GM21515 (cell line): ENCODE measurements around the gene CASZ1.

Source experiments
- ATAC-seq: cut with Tn5 transposase; IDR thresholded peaks from one replicate; pipeline ENCODE4 v1.9.1; 2021; ENCODE audit not compliant: unreplicated experiment

Gene CASZ1, protein sequence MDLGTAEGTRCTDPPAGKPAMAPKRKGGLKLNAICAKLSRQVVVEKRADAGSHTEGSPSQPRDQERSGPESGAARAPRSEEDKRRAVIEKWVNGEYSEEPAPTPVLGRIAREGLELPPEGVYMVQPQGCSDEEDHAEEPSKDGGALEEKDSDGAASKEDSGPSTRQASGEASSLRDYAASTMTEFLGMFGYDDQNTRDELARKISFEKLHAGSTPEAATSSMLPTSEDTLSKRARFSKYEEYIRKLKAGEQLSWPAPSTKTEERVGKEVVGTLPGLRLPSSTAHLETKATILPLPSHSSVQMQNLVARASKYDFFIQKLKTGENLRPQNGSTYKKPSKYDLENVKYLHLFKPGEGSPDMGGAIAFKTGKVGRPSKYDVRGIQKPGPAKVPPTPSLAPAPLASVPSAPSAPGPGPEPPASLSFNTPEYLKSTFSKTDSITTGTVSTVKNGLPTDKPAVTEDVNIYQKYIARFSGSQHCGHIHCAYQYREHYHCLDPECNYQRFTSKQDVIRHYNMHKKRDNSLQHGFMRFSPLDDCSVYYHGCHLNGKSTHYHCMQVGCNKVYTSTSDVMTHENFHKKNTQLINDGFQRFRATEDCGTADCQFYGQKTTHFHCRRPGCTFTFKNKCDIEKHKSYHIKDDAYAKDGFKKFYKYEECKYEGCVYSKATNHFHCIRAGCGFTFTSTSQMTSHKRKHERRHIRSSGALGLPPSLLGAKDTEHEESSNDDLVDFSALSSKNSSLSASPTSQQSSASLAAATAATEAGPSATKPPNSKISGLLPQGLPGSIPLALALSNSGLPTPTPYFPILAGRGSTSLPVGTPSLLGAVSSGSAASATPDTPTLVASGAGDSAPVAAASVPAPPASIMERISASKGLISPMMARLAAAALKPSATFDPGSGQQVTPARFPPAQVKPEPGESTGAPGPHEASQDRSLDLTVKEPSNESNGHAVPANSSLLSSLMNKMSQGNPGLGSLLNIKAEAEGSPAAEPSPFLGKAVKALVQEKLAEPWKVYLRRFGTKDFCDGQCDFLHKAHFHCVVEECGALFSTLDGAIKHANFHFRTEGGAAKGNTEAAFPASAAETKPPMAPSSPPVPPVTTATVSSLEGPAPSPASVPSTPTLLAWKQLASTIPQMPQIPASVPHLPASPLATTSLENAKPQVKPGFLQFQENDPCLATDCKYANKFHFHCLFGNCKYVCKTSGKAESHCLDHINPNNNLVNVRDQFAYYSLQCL (N-terminal part only)

DNA sequence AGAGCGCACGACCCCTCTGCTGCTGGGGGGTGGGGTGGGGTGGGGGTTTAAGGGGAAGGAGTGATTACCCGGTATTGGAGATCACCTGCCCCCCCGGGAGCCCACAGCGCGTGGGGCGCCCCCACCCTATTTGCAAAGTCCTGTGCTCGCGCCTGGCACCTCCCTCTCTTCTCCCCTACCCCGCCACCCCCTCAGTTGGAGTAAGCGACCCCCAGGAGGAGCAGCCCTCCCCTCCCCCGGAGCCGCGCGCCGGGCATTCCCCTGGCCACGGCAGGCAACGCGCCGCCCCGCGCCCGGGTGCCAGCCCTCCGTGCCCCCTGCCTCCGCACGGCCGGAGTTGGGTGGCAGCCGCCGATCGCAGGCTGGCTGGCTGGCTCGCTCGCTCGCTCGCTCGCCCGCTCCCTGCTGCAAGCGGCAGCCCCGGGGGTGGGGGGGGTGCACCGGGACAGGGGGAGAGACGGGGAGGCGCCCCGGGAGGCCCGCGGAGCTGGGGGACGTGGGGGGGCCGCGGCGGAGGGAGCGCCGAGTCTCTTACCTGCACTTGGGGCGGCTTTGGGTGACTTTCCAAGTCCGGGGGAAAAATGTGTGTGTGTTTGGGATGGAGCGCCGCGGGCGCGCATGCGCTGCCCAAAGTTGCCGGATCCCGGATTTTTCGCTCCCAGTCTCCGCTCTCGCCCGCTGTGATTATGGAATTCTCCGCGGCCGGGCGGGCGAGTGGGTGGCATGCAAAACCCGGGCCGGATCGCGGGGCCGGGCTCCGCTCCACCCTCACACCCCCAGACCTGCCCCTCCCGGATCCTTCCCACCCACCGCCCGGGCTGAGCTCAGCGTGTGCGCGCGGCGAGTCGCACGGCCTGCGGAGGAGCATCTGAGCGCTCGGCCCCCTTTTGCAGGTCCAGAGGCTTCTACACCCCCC lies at the start of gene CASZ1:
Gene CASZ1 (minus strand): TSS at position 618 of the 916 bp plus-strand sequence. CDS start 102,757 bp downstream, outside the sequence.
- ATAC-seq = no peak

DNA sequence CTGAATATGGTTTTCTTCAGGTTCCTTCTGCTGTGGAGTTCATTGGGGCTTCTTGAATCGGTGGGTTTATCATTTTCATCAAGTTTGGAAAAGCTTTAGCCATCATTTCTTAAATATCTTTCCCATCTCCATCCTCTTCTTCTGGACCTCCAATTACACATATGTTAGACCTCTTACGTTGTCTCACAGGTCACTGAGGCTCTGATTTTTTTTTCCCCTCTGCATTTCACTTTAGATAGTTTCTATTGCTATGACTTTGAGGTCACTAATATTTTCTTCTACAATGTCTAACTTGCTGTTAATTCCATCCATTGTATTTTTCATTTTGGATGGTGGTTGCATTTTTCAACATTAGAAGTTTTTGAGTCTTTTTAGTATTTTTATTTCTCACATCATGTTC lies 47.3 kb upstream of the CASZ1 start:
- ATAC-seq = no peak

DNA sequence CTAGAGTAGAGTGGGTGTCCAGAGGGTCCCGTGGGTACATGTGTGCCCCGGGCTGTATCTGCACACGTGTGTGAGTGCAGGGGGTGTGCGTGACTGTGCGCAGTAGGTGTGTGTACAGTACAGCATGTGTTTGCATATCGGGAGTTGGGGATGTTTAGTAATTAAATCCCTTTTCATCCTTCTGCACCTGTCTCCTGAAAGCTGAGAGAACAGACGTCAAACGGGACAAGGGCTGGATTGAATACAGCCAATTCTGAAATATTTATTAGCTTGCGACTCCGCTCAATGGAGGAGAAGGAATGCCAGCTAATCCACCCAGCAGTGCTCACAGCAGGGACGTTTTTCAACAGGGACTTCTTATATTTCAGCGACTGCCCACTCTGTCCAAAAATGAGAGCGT lies 44.7 kb upstream of the CASZ1 start:
- no peak for ATAC-seq

DNA sequence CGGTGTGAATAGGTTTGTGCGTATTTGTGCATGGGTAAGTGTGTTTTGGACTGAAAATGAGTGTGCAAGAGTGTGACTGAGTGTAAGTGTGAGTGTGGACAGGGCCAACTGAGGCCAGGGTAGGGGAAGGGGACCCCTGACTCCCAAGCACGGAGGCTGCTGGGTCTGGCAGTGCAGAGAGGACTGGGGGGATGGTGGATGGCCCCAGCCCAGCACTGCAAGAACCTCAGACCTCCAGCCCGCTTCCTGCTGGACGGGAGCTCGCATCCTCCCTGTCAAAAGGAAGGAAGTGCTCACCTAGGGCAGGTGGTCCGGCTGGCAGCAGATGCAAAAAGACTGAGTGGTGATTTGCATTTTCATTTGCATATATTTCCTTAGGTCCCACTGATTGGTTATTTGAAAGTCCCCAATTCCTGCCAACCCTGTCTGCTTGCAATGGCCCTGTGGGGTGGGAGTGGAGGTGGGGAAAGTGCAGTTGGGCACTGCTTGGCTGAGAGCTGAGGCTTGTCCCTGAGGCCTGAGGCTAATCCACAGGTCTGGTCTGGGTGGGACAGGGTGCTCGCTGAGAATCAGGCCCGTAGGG lies 42.8 kb upstream of the CASZ1 start:
- no peak for ATAC-seq

DNA sequence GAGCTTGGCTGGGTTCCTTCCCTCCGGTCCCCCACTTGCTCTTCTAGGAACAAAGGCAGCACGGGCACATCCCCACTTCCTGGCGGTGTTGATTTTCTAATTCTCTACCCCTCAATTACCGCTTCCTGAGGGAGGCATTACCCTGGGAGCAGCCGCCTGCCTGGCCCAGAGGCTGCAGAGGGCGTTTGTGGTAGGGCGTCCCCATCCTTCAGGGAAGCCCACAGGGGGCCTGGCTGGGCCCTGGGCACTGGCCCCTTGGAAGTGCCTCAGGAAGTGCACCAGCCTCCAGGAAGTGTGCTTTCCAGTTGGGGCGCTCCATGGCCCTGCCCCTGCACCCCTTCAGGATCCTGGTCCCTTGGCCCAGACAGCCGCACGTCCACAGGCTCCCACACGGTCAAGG lies 42.1 kb upstream of the CASZ1 start:
- ATAC-seq = no peak

DNA sequence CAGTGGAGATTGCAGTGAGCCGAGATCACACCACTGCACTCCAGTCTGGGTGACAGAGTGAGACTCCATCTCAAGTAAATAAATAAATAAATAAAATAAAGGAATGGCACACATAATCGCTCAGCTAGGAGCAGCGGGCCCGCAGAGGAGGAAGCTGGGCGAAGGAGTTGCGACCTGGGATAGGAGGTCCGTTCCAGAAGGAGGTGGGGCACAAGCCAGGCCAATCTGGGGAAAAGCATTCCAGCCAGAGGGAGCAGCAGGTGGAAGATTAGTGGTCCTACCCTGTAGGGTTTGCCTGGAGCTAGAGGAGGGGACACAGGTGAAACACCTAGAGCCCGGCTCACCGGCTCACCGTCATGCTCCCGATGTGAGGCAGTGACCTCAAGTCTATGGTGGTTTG lies 40.3 kb upstream of the CASZ1 start:
- ATAC-seq = no peak

DNA sequence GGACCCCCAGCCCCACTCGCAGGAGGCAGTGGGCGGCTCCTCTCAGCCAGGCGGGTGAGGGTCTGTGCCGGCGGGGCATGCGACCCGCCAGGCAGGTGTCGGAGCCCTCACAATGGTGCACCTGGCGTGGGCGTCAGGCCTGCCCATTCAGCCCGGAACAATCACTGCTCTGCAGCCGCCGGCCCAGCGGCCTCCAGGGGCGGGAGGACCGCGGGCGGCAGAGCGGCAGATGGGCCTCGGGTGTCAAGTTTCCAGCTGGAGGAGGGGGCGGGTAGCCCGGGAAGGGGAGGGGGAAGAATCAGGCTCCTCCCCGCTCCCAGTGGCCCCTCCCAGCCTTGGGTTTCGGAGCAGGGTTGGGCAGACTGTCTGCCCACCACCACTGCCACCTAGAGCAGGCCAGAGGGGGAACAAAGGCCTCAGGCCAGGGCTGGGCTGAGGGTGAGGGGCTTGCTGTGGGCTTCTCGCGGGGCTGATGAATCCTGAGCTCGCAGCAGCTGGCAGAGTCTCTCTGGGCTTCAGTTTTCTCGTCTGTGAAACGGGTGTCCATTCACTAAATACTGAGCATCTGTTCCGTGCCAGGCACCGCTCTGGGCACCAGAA lies 39.5 kb upstream of the CASZ1 start:
- ATAC-seq = no peak

DNA sequence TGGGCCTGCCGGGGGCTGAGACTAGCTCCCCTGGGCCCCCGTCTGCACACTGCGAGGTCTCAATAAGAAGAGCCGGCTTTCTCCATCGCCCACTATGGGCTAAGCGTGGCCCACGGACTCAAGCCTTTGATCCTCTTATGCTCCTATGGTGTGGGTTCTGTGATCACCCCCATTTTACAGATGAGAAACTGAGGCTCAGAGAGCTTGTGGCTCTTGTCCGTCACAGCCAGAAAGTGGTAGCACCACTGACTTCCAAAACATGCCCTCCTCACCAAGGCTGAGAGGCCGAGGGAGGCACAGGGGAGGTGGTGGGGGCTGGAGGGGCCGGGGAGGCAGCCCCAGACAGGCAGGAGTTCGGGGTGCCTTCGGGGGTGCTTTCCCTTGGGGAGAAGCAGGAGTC lies 39.0 kb upstream of the CASZ1 start:
- no peak for ATAC-seq

DNA sequence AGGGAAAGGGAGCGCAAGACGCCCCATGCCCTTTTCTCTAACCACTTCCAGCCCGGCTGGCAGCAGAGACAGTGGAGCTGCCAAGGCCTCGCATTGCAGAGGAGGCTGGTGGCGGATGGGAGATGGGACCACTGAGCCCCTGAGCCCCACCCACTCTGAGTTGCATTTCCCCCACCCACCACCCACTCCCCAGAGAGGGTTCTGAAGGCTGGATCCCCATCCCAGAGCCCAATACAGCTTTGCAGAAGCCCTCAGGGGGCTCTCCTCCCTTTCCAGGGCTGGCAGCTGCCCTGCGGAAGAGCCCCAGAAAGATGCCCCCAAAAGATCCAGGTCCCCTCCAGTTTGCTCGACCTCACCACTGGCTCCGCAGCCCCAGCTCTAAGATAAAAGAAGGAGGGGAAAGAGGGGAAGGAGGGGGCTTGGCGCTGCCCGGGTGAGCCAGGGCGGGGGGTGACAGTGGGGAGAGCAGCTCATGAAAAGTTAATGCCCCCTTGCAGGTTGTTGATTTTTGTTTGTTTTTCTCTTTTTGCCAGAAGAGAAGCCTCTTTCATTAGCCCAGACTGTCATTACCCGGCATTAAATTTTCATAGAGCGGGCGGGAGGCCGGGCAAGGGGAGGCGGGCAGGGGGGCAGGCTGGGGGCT lies 38.4 kb upstream of the CASZ1 start:
- ATAC-seq = no peak

DNA sequence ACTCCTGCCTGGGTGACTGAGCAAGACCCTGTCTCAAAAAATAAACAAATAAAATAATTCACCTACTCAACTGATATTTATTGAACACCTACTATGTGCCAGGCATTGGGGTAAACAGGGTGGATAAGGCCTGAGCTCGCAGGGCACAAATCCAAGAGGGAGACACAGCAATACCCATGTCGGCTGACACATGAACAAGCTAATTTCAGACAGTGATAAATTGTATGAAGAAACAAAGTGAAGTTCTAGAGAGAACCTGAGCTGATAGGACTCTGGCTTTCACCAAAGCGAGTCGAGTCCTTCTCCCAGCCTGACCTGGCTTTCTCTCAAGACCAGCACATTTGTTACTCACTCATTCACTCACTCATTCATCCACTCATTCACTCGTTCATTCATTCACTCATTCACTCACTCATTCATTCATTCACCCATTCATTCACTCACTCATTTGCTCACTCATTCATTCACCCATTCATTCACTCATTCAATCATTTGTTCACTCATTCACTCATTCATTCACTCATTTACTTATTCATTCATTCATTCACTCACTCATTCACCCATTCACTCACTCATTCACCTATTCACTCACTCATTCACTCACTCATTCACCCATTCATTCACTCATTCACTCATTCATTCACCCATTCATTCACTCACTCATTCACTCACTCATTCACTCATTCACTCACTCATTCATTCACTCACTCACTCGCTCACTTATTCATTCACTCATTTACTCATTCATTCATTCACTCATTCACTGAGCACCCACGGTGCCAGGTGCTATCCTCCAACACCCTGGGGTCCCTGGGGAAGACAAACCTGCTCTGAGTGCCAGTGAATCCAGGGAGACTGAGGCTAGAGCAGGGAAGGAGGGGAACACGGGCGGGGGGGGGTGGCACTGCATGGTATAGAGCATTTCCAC lies 37.4 kb upstream of the CASZ1 start:
- ATAC-seq = no peak

DNA sequence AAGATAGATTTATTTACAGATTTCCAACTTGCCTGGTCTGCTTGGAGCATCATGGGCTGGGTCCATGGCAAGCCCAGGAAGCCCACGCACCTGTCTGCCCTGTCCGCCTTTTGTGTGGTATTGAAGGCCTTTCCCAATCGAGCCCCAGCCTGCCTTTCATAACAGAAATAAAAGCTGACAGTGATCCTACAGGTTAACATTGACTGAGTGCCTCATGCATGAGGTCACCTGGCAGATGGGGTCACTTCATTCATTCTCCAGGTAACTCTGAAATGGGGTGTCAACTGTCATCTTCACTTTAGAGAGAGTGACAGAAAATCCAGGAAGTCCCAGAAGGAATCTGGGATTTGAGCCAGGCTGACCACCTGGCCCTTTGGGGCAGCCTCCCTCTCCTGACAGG lies 36.3 kb upstream of the CASZ1 start:
- no peak for ATAC-seq

DNA sequence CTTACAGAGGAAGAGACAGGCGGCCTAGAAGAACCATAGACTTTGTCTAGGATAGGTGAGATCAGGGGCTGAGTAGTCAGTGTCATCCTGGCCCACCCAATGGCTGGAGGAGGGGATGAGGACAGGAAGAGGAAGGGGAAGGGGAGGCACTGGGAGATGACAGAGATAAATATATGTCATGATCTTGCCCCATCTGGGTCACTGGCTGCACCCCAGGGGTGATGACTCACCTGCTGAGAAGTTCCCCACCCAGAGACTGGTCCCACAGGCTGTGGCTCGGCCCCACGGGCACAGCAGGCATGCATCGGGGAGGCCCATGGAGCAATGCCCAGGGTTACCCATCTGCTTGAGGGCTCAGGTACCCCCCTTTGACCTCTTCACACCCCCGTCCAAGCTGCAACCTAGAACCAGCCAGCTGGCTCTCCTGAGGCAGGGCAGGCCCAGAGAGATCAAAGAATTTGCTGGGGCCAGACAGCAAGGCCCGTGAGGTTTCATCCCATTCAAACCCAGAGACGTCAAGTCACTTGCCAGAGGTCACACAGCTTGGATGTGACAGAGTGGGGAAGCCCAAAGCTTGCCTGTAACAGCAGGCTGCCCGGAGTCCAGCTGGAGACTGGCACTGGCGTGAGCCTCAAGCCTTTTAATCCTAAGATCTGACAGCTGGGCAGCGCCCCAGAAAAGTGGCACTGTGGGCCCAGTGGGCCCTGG lies 34.7 kb upstream of the CASZ1 start:
- ATAC-seq = no peak

DNA sequence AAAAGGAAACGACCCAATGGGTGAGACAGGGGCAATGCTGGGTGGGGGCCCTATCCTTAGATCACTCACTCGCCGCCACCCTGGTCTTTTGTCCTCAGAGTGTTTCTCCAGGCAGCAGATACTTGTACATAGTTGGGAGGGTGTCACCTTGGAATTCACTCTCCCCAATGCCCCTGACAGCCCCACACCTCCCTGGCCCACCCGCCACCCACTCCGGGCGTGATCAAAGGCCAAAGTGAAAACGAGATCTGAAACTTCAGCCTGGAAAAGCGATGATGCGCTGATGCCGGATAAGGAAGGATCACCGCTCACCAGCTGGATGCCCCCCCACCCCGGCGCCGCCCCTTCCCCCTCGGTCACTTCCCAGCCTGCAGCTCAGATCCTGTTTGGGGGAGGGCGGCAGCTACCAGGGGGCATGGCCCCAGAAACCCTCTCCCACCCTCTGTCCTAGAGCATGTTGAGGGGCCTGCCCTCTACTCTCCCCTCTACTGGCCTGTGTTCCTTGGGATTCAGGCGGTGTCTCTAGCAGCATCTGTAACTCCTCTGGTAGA lies 33.6 kb upstream of the CASZ1 start:
- ATAC-seq = no peak

DNA sequence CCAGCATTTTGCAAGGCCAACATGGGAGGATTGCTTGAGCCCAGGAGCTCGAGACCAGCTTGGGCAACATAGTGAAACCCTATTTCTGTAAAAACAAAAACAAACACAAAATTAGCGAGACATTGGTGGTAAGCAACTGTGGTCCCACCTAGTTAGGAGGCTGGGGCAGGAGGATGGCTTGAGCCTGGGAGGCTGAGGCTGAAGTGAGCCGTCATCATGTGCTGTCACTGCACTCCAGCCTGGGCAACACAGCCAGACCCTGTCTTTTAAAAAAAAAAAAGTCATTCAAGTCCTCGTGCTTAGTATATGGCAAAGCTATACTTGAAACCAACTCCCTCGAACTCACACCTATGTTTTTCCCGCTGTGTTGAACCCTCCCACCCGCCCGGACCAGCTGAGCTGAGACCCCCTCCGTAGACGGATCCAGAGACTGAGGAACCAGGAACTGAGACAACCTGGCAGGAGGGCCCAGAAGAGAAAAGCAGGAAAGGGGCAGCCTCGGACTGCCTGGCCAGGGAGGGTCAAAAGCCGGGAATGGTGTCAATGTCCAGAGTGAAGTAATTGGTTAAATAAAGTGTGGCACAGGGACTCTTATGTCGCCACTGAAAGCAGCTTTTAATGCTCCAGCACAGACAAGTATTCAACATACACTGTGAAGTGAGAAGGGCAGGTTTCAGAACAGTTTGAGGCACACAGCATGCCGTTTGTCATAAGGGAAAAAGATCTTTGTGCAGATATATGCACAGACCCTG lies 32.8 kb upstream of the CASZ1 start:
- no peak for ATAC-seq

DNA sequence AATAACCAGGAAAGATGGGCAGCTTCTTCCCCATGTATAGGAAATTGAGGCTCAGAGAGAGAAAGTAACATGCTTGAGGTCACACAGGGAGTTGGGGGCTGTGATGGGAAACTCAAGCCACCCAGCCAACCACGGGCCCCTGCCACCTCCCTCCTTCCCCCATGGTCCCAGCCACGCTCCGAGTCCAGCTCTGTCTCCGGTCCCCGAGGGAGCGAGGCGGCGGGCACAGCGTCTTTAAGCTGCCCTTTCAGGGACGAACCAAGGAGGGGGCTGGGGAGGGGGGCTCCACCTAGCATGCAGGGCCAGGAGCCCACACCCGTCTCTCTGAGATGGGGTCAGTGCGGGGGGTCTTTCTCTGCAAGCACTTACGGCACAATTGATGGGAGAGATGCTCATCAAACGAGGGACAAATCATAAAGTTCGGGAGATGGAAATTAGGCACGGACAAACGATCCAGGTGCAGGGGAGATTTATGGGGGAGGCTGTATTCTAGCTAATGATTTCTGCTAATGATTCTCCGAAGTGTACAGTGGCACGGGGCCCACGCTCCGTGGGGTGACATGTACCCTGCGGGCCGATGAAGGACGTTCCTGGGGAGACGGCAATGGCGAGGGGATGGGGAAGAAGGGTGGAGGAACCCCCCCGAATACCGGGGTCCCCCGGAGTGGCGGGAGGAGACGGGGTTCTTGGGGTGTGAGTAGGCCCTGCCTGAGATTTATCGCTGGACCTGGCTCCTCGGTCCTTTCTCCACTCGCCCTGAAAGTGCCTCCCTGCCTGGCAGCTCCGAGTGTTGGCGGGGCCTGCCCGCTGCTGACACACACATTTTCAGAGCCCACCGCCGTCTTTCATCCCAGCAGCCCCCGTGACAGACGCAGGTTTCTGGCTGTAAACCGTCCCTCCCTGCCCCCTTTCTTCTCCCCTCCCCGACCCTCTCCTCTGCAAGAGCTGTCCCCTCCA lies 31.2 kb upstream of the CASZ1 start:
- ATAC-seq = no peak
